Heart right ventricle (tissue), 16 donors: ENCODE results near the gene GTF3C1. TPM values are rescaled to one million over a fixed set of nuclear protein-coding genes. Genes with fewer than 3 reads are reported as not detected.
A peak's percentile ranks its signal among the peaks of the same experiment; 100 is the strongest.

Experiments
- ATAC-seq, 8 donors: fragments of 200-7000 bp; cut with Tn5 transposase; one replicate each; pipeline ENCODE4 v1.9.1; 2020; ENCODE audit warnings: mild to moderate bottlenecking in 8 of 8, moderate library complexity in 8 of 8, moderate number of reproducible peaks in 1 of 8
- DNase-seq, 2 donors: peaks; one replicate each; pipeline ENCODE4 v3.0.0-alpha.2; 2020
- H3K27ac ChIP-seq, 10 donors: fragments of 200-600 bp; sonication (generic) in 2 of 10; one replicate each; pipeline versions ENCODE4 v1.5.0 to v1.8.0; 2020 to 2022; ENCODE audit warnings: mild to moderate bottlenecking in 3 of 10
- H3K27me3 ChIP-seq, 7 donors: fragments of 200-600 bp; one replicate each; pipeline ENCODE4 v1.8.0; 2021 to 2022; ENCODE audit warnings: mild to moderate bottlenecking in 2 of 7
- H3K36me3 ChIP-seq, 9 donors: fragments of 200-600 bp; sonication (generic) in 1 of 9; one replicate each; pipeline versions ENCODE4 v1.5.0 to v1.8.0; 2020 to 2022; ENCODE audit warnings: mild to moderate bottlenecking in 2 of 9
- H3K4me1 ChIP-seq, 9 donors: fragments of 200-600 bp; sonication (generic) in 1 of 9; one replicate each; pipeline versions ENCODE4 v1.5.0 to v1.8.0; 2020 to 2022; ENCODE audit warnings: mild to moderate bottlenecking in 4 of 9
- H3K4me3 ChIP-seq, 10 donors: fragments of 200-600 bp; sonication (generic) in 2 of 10; one replicate each; pipeline versions ENCODE4 v1.5.0 to v1.8.0; 2020 to 2022; ENCODE audit warnings: mild to moderate bottlenecking in 7 of 10, moderate library complexity in 2 of 10
- H3K9me3 ChIP-seq, 11 donors: fragments of 200-600 bp in 10 of 11; sonication (generic) in 2 of 11; one replicate each; pipeline versions ENCODE4 v1.5.0 to v1.8.0; 2013 to 2022; ENCODE audit warnings: mild to moderate bottlenecking in 2 of 11, control low read depth in 1 of 11, moderate library complexity in 1 of 11
- WGBS, 2 donors: extraction: QIAGEN DNeasy Blood & Tissue Kit; methylation state at CpG; one replicate each; pipeline ENCODE4 v1.1.7; 2013; ENCODE audit warnings: inconsistent platforms in 1 of 2; 5-methylcytosine and 5-hydroxymethylcytosine counted together
- intact Hi-C, 10 donors: fragments of 100-400 bp; cut with DNase I; formaldehyde crosslinking; loops; one replicate each; pipeline versions ENCODE4 v1.11.1 to v1.14.2; 2022
- polyA plus RNA-seq, 2 donors: library from polyadenylated mRNA; stranded (reverse); fragments of 200-250 nt; gene quantifications; one replicate each; pipeline ENCODE4 v1.2.3, GENCODE V29; 2013
- total RNA-seq, 10 donors: library from RNA; stranded (reverse); fragmentation: NEBNext Ultra II Directional in 3 of 10; extraction: Animal tissue kit (Norgen Biotek cat#: 25700) in 3 of 10; gene quantifications; one replicate each; pipeline versions ENCODE4 v1.2.1 to v1.2.4, GENCODE V29; 2021 to 2023
- TF ChIP-seq, protein P1 (sequence below), 9 donors: fragments of 200-600 bp; sonication (generic) in 2 of 9; IDR thresholded peaks; one replicate each; pipeline versions ENCODE4 v1.5.0 to v1.8.0; 2021 to 2022; ENCODE audit warnings: antibody characterized with exemption in 9 of 9, mild to moderate bottlenecking in 5 of 9, moderate library complexity in 1 of 9
- donor health status: Arrhythmogenic right ventricular cardiomyopathy.
- donor health status: ischemic (EF 13 %, LVEDD 7.1; RV severe dilation, severe dysfunction).
- donor health status: healthy with polysubstance abuse.
- donor health status: DM: no; HTN: yes; CAD: no.
- donor health status: DM: no; HTN: no; CAD: no.
- donor health status: ischemic (EF 25% LVEDD 6.9; RV normal size, moderate dysfunction).
- donor health status: ischemic (EF 25% LVEDD 5.7; RV mildly dilated, moderate dysfunction).
- donor health status: healthy.
- donor health status: DM: yes; HTN: yes; CAD: no.
- donor health status: Ischemic cardiomyopathy.
- donor health status: ischemic (EF 35%, LVEDD 5.7; RV mildly dilated, moderate dysfunction).
- donor health status: nonischemic (EF 11% LVEDD 7.7; RV severe dilation, severe dysfunction).
- donor health status: DM: yes; HTN: yes; CAD: no.
- donor health status: PGD.
- donor health status: ischemic (EF 29% LVEDD 5.4; RV normal size, mild dysfunction).
- donor health status: nonischemic (EF 23%, LVEDD 6.1; RV moderate dilation, normal function).

GTF3C1 gene
- total and polyA plus RNA-seq, 12 donors, result 48.1 to 133 (median 62.8) TPM

DNA sequence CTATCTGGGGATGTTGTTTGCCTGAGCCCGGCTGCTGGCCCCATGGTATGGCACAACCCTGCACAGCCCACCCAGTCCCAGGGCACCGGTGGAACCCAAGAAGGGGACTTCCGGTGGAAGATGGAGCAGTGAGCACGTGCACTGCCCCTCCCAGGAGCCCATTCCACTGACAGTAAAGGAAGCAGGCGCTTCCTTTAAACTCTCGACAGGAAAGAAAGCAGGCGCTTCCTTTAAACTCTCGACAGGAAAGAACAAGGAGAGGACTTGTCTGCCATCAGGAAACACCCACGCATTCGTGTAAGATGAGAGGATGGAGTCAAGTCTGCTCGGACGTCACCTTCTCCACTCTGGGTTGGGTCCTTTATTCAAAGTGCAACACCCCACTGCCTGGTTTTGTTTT, 94.0 kb downstream of the GTF3C1 start:
- Histone ChIP-seq H3K27ac (peak overlapping the region in 1 of 10 donors; percentile 40), H3K9me3 (no peaks in the 10 kb centered on the region), H3K27me3 (peaks cover 0 to 11% (median 5%) of the 10 kb centered on the region in 7 donors), H3K36me3 (peaks cover 0 to 18% (median under 1%) of the 10 kb centered on the region in 9 donors), H3K4me3 (no peak overlapping the region), H3K4me1 (peaks cover 1 to 35% (median 25%) of the 10 kb centered on the region in 9 donors)
- intact Hi-C loops, result loop anchor here in 9 of 10 donors (2.0 to 10.0 kb wide), 11 partner anchors 78 to 1618 kb away; no protein-coding TSS in a partner anchor
- WGBS, 2 donors, result 33 to 45% methylated on average over 12 of the region's 12 CpGs
- peak in 7 of 8 donors; percentile 4 to 79 (median 26) for ATAC-seq
- TF ChIP-seq, protein P1, sequence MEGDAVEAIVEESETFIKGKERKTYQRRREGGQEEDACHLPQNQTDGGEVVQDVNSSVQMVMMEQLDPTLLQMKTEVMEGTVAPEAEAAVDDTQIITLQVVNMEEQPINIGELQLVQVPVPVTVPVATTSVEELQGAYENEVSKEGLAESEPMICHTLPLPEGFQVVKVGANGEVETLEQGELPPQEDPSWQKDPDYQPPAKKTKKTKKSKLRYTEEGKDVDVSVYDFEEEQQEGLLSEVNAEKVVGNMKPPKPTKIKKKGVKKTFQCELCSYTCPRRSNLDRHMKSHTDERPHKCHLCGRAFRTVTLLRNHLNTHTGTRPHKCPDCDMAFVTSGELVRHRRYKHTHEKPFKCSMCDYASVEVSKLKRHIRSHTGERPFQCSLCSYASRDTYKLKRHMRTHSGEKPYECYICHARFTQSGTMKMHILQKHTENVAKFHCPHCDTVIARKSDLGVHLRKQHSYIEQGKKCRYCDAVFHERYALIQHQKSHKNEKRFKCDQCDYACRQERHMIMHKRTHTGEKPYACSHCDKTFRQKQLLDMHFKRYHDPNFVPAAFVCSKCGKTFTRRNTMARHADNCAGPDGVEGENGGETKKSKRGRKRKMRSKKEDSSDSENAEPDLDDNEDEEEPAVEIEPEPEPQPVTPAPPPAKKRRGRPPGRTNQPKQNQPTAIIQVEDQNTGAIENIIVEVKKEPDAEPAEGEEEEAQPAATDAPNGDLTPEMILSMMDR (IDR thresholded peaks at IDR 0.05), result no peak
- no peak for DNase-seq

DNA sequence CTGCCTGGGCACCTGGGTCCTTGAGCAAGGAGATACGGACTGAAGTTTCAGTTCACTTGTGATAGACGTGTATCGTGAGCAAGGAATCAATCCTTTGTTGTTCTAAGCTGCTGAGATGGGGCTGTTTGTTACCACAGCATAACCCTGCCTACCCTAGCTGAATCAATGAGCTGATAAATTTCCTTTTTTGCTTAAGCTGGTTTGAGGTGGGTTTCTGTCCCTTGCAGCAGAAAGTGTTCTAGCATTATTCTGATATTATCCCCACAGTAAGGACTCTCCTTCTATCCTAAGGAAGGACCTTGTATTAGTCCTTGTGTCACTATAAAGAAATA, 96.3 kb downstream of the GTF3C1 start:
- Histone ChIP-seq H3K9me3 (no peaks in the 10 kb centered on the region), H3K36me3 (peaks cover 0 to under 1% (median 0%) of the 10 kb centered on the region in 9 donors), H3K4me1 (peaks cover 0 to 35% (median 15%) of the 10 kb centered on the region in 9 donors), H3K4me3 (no peak overlapping the region), H3K27me3 (peaks cover 0 to 34% (median 26%) of the 10 kb centered on the region in 7 donors), H3K27ac (no peak overlapping the region)
- DNase-seq (no peak), ATAC-seq (no peak)
- intact Hi-C loops, result loop anchor here in 6 of 10 donors (5.0 to 10.0 kb wide), 6 partner anchors 79 to 1611 kb away; no protein-coding TSS in a partner anchor
- WGBS, 2 donors, result 90 to 99% methylated on average over 3 of the region's 3 CpGs
- TF ChIP-seq, protein P1 (IDR thresholded peaks at IDR 0.05), result no peak

DNA sequence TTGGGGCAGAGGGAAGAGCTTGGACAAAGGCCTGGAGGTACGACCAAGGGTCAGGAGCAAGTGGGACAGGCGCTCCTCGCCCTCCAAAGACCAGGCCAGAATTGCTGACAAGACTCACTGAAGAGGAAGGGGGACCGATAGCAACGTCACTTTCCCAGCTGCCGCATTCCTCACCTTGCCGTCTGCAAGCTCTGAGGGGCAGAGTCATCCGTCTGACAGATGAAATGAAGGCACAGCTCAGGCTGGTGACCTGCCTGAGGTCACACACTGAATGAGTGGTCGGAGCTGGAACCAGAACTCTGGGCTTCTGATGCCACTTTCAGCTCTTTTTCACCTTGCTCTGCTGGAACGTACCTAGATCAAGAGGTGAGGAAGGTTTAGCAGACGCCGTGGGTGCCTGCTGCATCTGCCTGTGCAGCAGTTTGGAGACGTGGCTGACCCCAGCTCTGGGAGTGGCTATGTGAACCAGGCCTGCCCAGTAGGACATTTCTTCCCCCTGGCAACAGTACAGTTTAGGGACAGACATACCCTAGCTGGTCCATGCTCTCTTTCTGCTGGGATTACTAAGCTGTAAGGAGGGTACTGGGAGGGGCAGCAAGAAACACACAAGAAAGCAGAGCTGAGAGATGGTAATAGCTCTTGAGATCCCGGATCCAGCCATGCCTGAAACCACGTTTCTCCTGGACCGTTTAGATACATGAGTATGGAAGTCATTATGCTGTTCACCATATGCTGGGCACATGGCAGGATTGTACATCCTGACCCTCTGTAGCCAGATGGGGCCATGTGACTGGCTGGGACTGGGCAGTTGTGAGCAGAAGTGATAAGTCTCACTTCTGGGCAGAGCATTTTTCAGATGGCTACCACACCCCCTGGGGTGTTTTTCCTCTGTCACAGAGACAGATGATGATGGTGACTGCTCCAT, 96.9 kb downstream of the GTF3C1 start:
- no peak for ATAC-seq
- Histone ChIP-seq H3K27ac (no peak overlapping the region), H3K27me3 (peaks cover 0 to 39% (median 30%) of the 10 kb centered on the region in 7 donors), H3K9me3 (no peaks in the 10 kb centered on the region), H3K4me3 (no peak overlapping the region), H3K36me3 (no peaks in the 10 kb centered on the region), H3K4me1 (peaks cover 0 to 35% (median 15%) of the 10 kb centered on the region in 9 donors)
- WGBS, 2 donors, result 58 to 68% methylated on average over 16 of the region's 16 CpGs
- no peak for DNase-seq
- TF ChIP-seq, protein P1 (IDR thresholded peaks at IDR 0.05), result no peak
- intact Hi-C loops, result loop anchor here in 6 of 10 donors (5.0 to 10.0 kb wide), 6 partner anchors 78 to 1611 kb away; no protein-coding TSS in a partner anchor

DNA sequence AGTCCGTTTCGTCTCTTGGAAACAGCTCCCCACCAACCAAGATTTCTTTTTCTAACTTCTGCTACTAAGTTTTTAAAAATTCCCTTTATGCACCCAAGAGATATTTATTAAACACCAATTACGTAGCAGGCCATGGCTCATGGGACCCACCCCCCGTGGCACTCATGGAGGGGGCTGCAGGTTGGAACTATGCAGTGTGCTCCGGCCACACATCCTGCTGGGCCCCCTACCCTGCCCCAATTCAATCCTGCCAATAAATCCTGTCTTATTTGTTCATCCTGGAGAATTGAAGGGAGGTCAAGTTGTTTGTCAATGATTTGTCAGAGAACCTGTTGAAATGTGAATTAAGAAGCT, 99.5 kb downstream of the GTF3C1 start:
- DNase-seq, result no peak
- peaks cover 0 to 15% (median 0%) of the 10 kb centered on the region in 9 donors for H3K4me1 ChIP-seq
- H3K9me3 ChIP-seq, result peaks cover 0 to 9% (median 0%) of the 10 kb centered on the region in 11 donors
- no peak overlapping the region for H3K4me3 ChIP-seq
- intact Hi-C loops, result loop anchor here in 6 of 10 donors (5.0 to 10.0 kb wide), 6 partner anchors 75 to 1608 kb away; no protein-coding TSS in a partner anchor
- ATAC-seq, result no peak
- peaks cover 0 to 51% (median 39%) of the 10 kb centered on the region in 7 donors for H3K27me3 ChIP-seq
- TF ChIP-seq, protein P1 (IDR thresholded peaks at IDR 0.05), result no peak
- peaks cover 0 to 9% (median 0%) of the 10 kb centered on the region in 9 donors for H3K36me3 ChIP-seq
- WGBS, 2 donors, result 24 to 32% methylated on average over 5 of the region's 5 CpGs
- peak overlapping the region in 1 of 10 donors; percentile 34 for H3K27ac ChIP-seq
